Transverse colon (tissue), 4 donors: Measurements from ENCODE around the gene MACC1.

Source experiments
- POLR2A ChIP-seq: fragments of 450-650 bp; IDR thresholded peaks from one replicate; pipeline ENCODE4 v1.6.1; 2016; ENCODE audit warnings: antibody characterized with exemption, mild to moderate bottlenecking, moderate library complexity
- POLR2AphosphoS5 ChIP-seq, 3 donors: sonication (generic); formaldehyde crosslinking; IDR thresholded peaks; one replicate each; pipeline ENCODE4 v1.6.1; 2016; ENCODE audit warnings: antibody characterized with exemption in 3 of 3
- TF ChIP-seq, protein P1 (sequence below), 5 experiments: fragments of 200-600 bp in 3 of 5; fragments of 450-650 bp in 2 of 5; sonication (generic) in 3 of 5; IDR thresholded peaks; 1 replicate in 2 of 5; 2 replicates in 3 of 5; pipeline ENCODE4 v1.5.1; 2016 to 2017; ENCODE audit warnings: antibody characterized with exemption in 5 of 5, inconsistent platforms in 3 of 5, mild to moderate bottlenecking in 2 of 5, moderate library complexity in 1 of 5

GRCh38 chr7:20241911-20242261 lies 24.7 kb upstream of the MACC1 start:
- TF ChIP-seq, protein P1, sequence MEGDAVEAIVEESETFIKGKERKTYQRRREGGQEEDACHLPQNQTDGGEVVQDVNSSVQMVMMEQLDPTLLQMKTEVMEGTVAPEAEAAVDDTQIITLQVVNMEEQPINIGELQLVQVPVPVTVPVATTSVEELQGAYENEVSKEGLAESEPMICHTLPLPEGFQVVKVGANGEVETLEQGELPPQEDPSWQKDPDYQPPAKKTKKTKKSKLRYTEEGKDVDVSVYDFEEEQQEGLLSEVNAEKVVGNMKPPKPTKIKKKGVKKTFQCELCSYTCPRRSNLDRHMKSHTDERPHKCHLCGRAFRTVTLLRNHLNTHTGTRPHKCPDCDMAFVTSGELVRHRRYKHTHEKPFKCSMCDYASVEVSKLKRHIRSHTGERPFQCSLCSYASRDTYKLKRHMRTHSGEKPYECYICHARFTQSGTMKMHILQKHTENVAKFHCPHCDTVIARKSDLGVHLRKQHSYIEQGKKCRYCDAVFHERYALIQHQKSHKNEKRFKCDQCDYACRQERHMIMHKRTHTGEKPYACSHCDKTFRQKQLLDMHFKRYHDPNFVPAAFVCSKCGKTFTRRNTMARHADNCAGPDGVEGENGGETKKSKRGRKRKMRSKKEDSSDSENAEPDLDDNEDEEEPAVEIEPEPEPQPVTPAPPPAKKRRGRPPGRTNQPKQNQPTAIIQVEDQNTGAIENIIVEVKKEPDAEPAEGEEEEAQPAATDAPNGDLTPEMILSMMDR (IDR thresholded peaks at IDR 0.05) = no peak
- TF ChIP-seq POLR2AphosphoS5 (IDR thresholded peaks at IDR 0.05) (no peak), POLR2A (no peak)
